ENCODE results near the gene IRF6. TPM values are rescaled to one million over a fixed set of nuclear protein-coding genes. Genes with fewer than 3 reads are reported as not detected.

The IRF6 gene
- polyA plus RNA-seq, 1 of the 3 experiments (the other 2 are of a cell fraction) = 0.94 TPM

DNA sequence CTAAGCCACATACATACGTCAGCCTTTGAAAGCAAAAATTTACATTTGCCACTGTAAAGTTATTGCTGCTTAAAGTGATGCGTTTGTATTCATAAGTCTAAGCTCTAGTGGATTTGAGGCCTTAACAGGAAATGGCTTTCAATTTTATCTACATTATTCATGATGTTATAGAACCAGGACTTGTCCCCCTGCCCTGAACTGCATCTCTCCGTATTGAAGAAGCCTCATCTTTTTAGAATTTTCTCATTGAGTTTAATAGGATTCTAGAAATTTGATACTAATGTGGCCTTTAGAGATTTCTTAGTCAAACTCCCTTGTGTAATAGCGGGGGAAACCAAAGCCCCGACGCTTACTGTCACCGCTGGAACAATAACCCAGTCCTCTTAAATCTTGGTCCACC lies 31.7 kb upstream of the IRF6 start:
- peaks cover 69% of the 10 kb centered on the region for H3K79me2 ChIP-seq (ENCODE audit: insufficient read depth)

DNA sequence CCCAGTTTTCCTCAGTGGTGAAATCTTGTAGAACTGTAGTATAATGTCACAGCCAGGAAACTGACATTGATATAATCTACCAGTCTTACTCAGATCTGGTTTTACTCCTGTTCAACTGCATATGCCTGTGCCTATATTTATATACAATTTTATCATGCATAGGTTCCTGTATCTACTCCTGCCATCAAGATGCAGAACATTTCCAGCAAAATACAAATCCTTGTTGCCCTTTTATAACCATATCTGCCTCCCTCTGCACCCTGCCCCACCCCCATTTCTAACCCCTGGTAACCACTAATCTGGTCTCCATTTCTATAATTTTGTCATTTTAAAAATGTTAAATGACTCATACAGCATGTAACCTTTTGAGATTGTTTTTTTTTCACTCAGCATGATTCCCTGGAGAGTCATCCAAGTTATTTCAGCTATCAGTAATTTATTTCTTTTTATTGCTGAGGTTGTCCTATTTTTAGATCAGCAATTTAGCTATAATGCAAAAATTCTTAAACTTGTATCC lies 29.9 kb upstream of the IRF6 start:
- peak overlapping the region; percentile 24; the same call in 1 of the 2 replicates for H3K4me2 ChIP-seq
- H3K9ac ChIP-seq = peak overlapping the region; percentile 44; the same call in 1 of the 2 replicates
- no peak overlapping the region for H3K4me3 ChIP-seq (ENCODE audit: low read depth in 2 of 2, low read length in 1 of 2)
- H3K27ac ChIP-seq (ENCODE audit: low read depth in 2 of 2, low read length in 1 of 2) = peak overlapping the region; percentile 2 to 98; a peak in 3 of 4 replicates
- no peaks in the 10 kb centered on the region for H3K27me3 ChIP-seq (ENCODE audit: insufficient read depth)
- H3K36me3 ChIP-seq (replicated peaks in 1 of 2; ENCODE audit: control insufficient read depth in 1 of 2, insufficient read depth in 2 of 2, low read length in 1 of 2) = peaks cover 77 to 98% of the 10 kb centered on the region in 2 experiments
- H3K4me1 ChIP-seq (ENCODE audit: control insufficient read depth in 1 of 2, insufficient read depth in 2 of 2, low read depth in 1 of 2, low read length in 1 of 2) = peaks cover 11 to 78% of the 10 kb centered on the region in 2 experiments
- H3F3A ChIP-seq (replicated peaks; ENCODE audit: insufficient read depth) = peaks cover 73% of the 10 kb centered on the region
- ChIA-PET POLR2A (no interaction called here), CTCF (interaction anchor here (0.9 to 6.3 kb wide), 3 partner anchors 13 to 25 kb away, joined by 3 to 33 read pairs (median 6); no protein-coding TSS in a partner anchor)
- DNase-seq = no peak
- no peaks in the 10 kb centered on the region for H3K9me2 ChIP-seq
- peaks cover 59% of the 10 kb centered on the region for H3K79me2 ChIP-seq (ENCODE audit: insufficient read depth)
- no peaks in the 10 kb centered on the region for H4K20me1 ChIP-seq (ENCODE audit: insufficient read depth)
- no peaks in the 10 kb centered on the region for H3K9me3 ChIP-seq
- H2AFZ ChIP-seq (ENCODE audit: low read depth) = no peak overlapping the region
- TF ChIP-seq RCOR1 (IDR thresholded peaks at IDR 0.05; ENCODE audit: low read length) (no peak), GABPA (IDR thresholded peaks at IDR 0.05; ENCODE audit: low read depth) (no peak), TCF12 (IDR thresholded peaks at IDR 0.05) (peak; percentile 71), RXRA (IDR thresholded peaks at IDR 0.05; ENCODE audit: borderline replicate concordance, low read depth) (peak; percentile 55; the same call in 1 of the 2 replicates), TEAD4 (IDR thresholded peaks at IDR 0.05; ENCODE audit: borderline replicate concordance, insufficient read depth) (peak; percentile 55; the same call in 1 of the 2 replicates), MEF2A (IDR thresholded peaks at IDR 0.05; ENCODE audit: borderline replicate concordance, low read depth) (peak; percentile 85), EP300 (IDR thresholded peaks at IDR 0.05; ENCODE audit: borderline replicate concordance in 1 of 2, low read depth in 1 of 2, low read length in 1 of 2) (peak in 1 of 2 experiments; percentile 70; a peak in 2 of 4 replicates), FOSL2 (IDR thresholded peaks at IDR 0.05; ENCODE audit: borderline replicate concordance, low read depth) (peak; percentile 69), NFIC (IDR thresholded peaks at IDR 0.05; ENCODE audit: borderline replicate concordance) (peak; percentile 41; the same call in 1 of the 2 replicates), JUND (IDR thresholded peaks at IDR 0.05) (peak; percentile 68)
- TF ChIP-seq, protein P1, sequence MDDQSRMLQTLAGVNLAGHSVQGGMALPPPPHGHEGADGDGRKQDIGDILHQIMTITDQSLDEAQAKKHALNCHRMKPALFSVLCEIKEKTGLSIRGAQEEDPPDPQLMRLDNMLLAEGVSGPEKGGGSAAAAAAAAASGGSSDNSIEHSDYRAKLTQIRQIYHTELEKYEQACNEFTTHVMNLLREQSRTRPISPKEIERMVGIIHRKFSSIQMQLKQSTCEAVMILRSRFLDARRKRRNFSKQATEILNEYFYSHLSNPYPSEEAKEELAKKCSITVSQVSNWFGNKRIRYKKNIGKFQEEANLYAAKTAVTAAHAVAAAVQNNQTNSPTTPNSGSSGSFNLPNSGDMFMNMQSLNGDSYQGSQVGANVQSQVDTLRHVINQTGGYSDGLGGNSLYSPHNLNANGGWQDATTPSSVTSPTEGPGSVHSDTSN (IDR thresholded peaks at IDR 0.05) = peak; percentile 40
- TF ChIP-seq, protein P2, sequence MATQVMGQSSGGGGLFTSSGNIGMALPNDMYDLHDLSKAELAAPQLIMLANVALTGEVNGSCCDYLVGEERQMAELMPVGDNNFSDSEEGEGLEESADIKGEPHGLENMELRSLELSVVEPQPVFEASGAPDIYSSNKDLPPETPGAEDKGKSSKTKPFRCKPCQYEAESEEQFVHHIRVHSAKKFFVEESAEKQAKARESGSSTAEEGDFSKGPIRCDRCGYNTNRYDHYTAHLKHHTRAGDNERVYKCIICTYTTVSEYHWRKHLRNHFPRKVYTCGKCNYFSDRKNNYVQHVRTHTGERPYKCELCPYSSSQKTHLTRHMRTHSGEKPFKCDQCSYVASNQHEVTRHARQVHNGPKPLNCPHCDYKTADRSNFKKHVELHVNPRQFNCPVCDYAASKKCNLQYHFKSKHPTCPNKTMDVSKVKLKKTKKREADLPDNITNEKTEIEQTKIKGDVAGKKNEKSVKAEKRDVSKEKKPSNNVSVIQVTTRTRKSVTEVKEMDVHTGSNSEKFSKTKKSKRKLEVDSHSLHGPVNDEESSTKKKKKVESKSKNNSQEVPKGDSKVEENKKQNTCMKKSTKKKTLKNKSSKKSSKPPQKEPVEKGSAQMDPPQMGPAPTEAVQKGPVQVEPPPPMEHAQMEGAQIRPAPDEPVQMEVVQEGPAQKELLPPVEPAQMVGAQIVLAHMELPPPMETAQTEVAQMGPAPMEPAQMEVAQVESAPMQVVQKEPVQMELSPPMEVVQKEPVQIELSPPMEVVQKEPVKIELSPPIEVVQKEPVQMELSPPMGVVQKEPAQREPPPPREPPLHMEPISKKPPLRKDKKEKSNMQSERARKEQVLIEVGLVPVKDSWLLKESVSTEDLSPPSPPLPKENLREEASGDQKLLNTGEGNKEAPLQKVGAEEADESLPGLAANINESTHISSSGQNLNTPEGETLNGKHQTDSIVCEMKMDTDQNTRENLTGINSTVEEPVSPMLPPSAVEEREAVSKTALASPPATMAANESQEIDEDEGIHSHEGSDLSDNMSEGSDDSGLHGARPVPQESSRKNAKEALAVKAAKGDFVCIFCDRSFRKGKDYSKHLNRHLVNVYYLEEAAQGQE (IDR thresholded peaks at IDR 0.05; ENCODE audit: low read depth, low read length) = no peak

More for the DNA sequence above, 31.7 kb upstream of the IRF6 start:
- no peak overlapping the region for H3K4me3 ChIP-seq (ENCODE audit: low read depth in 2 of 2, low read length in 1 of 2)
- TF ChIP-seq MXI1 (IDR thresholded peaks at IDR 0.05; ENCODE audit: low read depth, low read length) (no peak), POLR2AphosphoS5 (IDR thresholded peaks at IDR 0.05; ENCODE audit: low read depth, low read length) (no peak), RXRA (IDR thresholded peaks at IDR 0.05; ENCODE audit: borderline replicate concordance, low read depth) (no peak)
- TF ChIP-seq, protein P3, sequence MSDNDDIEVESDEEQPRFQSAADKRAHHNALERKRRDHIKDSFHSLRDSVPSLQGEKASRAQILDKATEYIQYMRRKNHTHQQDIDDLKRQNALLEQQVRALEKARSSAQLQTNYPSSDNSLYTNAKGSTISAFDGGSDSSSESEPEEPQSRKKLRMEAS (IDR thresholded peaks at IDR 0.05; ENCODE audit: low read depth) = no peak
- TF ChIP-seq, protein P4, sequence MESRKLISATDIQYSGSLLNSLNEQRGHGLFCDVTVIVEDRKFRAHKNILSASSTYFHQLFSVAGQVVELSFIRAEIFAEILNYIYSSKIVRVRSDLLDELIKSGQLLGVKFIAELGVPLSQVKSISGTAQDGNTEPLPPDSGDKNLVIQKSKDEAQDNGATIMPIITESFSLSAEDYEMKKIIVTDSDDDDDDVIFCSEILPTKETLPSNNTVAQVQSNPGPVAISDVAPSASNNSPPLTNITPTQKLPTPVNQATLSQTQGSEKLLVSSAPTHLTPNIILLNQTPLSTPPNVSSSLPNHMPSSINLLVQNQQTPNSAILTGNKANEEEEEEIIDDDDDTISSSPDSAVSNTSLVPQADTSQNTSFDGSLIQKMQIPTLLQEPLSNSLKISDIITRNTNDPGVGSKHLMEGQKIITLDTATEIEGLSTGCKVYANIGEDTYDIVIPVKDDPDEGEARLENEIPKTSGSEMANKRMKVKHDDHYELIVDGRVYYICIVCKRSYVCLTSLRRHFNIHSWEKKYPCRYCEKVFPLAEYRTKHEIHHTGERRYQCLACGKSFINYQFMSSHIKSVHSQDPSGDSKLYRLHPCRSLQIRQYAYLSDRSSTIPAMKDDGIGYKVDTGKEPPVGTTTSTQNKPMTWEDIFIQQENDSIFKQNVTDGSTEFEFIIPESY (IDR thresholded peaks at IDR 0.05; ENCODE audit: borderline replicate concordance, low read depth) = no peak
- TF ChIP-seq, protein P5, sequence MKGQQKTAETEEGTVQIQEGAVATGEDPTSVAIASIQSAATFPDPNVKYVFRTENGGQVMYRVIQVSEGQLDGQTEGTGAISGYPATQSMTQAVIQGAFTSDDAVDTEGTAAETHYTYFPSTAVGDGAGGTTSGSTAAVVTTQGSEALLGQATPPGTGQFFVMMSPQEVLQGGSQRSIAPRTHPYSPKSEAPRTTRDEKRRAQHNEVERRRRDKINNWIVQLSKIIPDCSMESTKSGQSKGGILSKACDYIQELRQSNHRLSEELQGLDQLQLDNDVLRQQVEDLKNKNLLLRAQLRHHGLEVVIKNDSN (IDR thresholded peaks at IDR 0.05; ENCODE audit: borderline replicate concordance, low read depth) = no peak
- ChIA-PET POLR2A (interaction anchor here (1.0 kb wide), 1 partner anchor 12 kb away, joined by 3 read pairs; no protein-coding TSS in a partner anchor), CTCF (interaction anchor here (0.6 to 6.3 kb wide), 5 partner anchors 8 to 23 kb away, joined by 3 to 33 read pairs (median 5); partner anchors contain the start of gene UTP25)
- peak overlapping the region in 1 of 2 experiments; percentile 98; a peak in 2 of 4 replicates for H3K27ac ChIP-seq (ENCODE audit: low read depth in 2 of 2, low read length in 1 of 2)
- H3K27me3 ChIP-seq (ENCODE audit: insufficient read depth) = no peaks in the 10 kb centered on the region
- DNase-seq = no peak
- peaks cover 75% of the 10 kb centered on the region for H3F3A ChIP-seq (replicated peaks; ENCODE audit: insufficient read depth)
- no peak overlapping the region for H3K4me2 ChIP-seq
- H3K9me3 ChIP-seq = no peaks in the 10 kb centered on the region
- no peak overlapping the region for H3K9ac ChIP-seq
- 96% methylated on average over 7 of the region's 7 CpGs for WGBS (ENCODE audit: low lambda C conversion rate)
- peaks cover 11 to 79% of the 10 kb centered on the region in 2 experiments for H3K4me1 ChIP-seq (ENCODE audit: control insufficient read depth in 1 of 2, insufficient read depth in 2 of 2, low read depth in 1 of 2, low read length in 1 of 2)
- no peaks in the 10 kb centered on the region for H4K20me1 ChIP-seq (ENCODE audit: insufficient read depth)
- H3K36me3 ChIP-seq (replicated peaks in 1 of 2; ENCODE audit: control insufficient read depth in 1 of 2, insufficient read depth in 2 of 2, low read length in 1 of 2) = peaks cover 83 to 98% of the 10 kb centered on the region in 2 experiments
- H2AFZ ChIP-seq (ENCODE audit: low read depth) = no peak overlapping the region
- no peaks in the 10 kb centered on the region for H3K9me2 ChIP-seq
